Natural killer cell (primary cell): ENCODE data around the gene F2RL3. TPM values are rescaled to one million over a fixed set of nuclear protein-coding genes. Genes with fewer than 3 reads are reported as not detected.

Source experiments
- ATAC-seq, 3 donors: fragments of 150-1000 bp in 2 of 3; fragments of 200-7000 bp in 1 of 3; cut with Tn5 transposase; 1 replicate in 1 of 3; 2 replicates in 2 of 3; pipeline ENCODE4 v1.10.0; 2021; ENCODE audit warnings: mild to moderate bottlenecking in 2 of 3, moderate library complexity in 2 of 3
- DNase-seq, 2 donors: peaks; one replicate each; pipeline versions ENCODE4 v3.0.0 to v3.0.0-alpha.2; 2013 to 2021; ENCODE audit warnings: mixed read lengths in 1 of 2
- H3K27ac ChIP-seq: one replicate; pipeline ENCODE4 v1.5.1; 2013; ENCODE audit warnings: mild to moderate bottlenecking, low read length
- H3K27me3 ChIP-seq: one replicate; pipeline ENCODE4 v1.6.1; 2013; ENCODE audit warnings: low read length; ENCODE audit not compliant: control insufficient read depth, insufficient read depth
- H3K36me3 ChIP-seq: one replicate; pipeline ENCODE4 v1.6.1; 2013; ENCODE audit warnings: low read length; ENCODE audit not compliant: control insufficient read depth, insufficient read depth
- H3K4me1 ChIP-seq: one replicate; pipeline ENCODE4 v1.6.1; 2013; ENCODE audit warnings: low read length; ENCODE audit not compliant: control insufficient read depth, insufficient read depth
- H3K4me3 ChIP-seq: one replicate; pipeline ENCODE4 v1.5.1; 2013; ENCODE audit warnings: low read length
- H3K9me3 ChIP-seq: one replicate; pipeline ENCODE4 v1.6.1; 2013; ENCODE audit warnings: low read length; ENCODE audit not compliant: control insufficient read depth, insufficient read depth
- H3K27ac Mint-ChIP-seq, 2 donors: one replicate each; pipeline ENCODE4 v1.8.0; 2022; ENCODE audit warnings: mild to moderate bottlenecking in 2 of 2, mixed read lengths in 2 of 2, moderate library complexity in 1 of 2
- H3K27me3 Mint-ChIP-seq, 2 donors: one replicate each; pipeline ENCODE4 v1.8.0; 2022; ENCODE audit warnings: low read depth in 2 of 2, mixed read lengths in 2 of 2
- H3K36me3 Mint-ChIP-seq: one replicate; pipeline ENCODE4 v1.8.0; 2022; ENCODE audit warnings: mixed read lengths
- H3K4me1 Mint-ChIP-seq, 2 donors: one replicate each; pipeline ENCODE4 v1.8.0; 2022; ENCODE audit warnings: mixed read lengths in 2 of 2
- H3K4me3 Mint-ChIP-seq: one replicate; pipeline ENCODE4 v1.8.0; 2022; ENCODE audit warnings: mild to moderate bottlenecking, moderate library complexity, mixed read lengths
- H3K9me3 Mint-ChIP-seq, 2 donors: one replicate each; pipeline ENCODE4 v1.8.0; 2022; ENCODE audit warnings: mixed read lengths in 2 of 2
- WGBS: methylation state at CpG from one replicate; pipeline ENCODE4 v1.1.7; 2013; ENCODE audit warnings: missing lambda C conversion rate; ENCODE audit not compliant: insufficient coverage; 5-methylcytosine and 5-hydroxymethylcytosine counted together
- intact Hi-C: fragments of 100-400 bp; cut with micrococcal nuclease; formaldehyde crosslinking; loops from one replicate; pipeline ENCODE4 v1.14.2; 2022
- total RNA-seq, 4 donors: library from RNA; stranded (reverse); fragments of 120-200 nt in 1 of 4; gene quantifications; one replicate each; pipeline versions ENCODE4 v1.2.3 to v1.2.4, GENCODE V29; 2013 to 2022
- TF ChIP-seq, protein P1 (sequence below): fragments of 200-600 bp; IDR thresholded peaks from one replicate; pipeline ENCODE4 v1.8.0; 2022; ENCODE audit warnings: antibody characterized with exemption

Gene F2RL3
- total RNA-seq, 3 donors from 2014 or later (not counting 1 experiment from before 2014, with no cell fraction given): 0.24 to 0.39 (median 0.28) TPM

GRCh38 chr19:16847430-16847829, 41.4 kb upstream of the F2RL3 start:
- no peaks in the 10 kb centered on the region for H3K4me1 Mint-ChIP-seq
- no peaks in the 10 kb centered on the region for H3K9me3 Mint-ChIP-seq
- TF ChIP-seq, protein P1, sequence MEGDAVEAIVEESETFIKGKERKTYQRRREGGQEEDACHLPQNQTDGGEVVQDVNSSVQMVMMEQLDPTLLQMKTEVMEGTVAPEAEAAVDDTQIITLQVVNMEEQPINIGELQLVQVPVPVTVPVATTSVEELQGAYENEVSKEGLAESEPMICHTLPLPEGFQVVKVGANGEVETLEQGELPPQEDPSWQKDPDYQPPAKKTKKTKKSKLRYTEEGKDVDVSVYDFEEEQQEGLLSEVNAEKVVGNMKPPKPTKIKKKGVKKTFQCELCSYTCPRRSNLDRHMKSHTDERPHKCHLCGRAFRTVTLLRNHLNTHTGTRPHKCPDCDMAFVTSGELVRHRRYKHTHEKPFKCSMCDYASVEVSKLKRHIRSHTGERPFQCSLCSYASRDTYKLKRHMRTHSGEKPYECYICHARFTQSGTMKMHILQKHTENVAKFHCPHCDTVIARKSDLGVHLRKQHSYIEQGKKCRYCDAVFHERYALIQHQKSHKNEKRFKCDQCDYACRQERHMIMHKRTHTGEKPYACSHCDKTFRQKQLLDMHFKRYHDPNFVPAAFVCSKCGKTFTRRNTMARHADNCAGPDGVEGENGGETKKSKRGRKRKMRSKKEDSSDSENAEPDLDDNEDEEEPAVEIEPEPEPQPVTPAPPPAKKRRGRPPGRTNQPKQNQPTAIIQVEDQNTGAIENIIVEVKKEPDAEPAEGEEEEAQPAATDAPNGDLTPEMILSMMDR: no peak
- intact Hi-C loops: no loop called here
- H3K27ac Mint-ChIP-seq: no peak overlapping the region
- Histone ChIP-seq H3K27me3 (no peaks in the 10 kb centered on the region), H3K9me3 (no peaks in the 10 kb centered on the region), H3K4me1 (no peaks in the 10 kb centered on the region), H3K4me3 (no peak overlapping the region), H3K27ac (no peak overlapping the region), H3K36me3 (peaks cover 75% of the 10 kb centered on the region)
- DNase-seq: no peak
- ATAC-seq: no peak
- no peaks in the 10 kb centered on the region for H3K36me3 Mint-ChIP-seq
- WGBS: 91% methylated on average over 6 of the region's 6 CpGs
- no peak overlapping the region for H3K4me3 Mint-ChIP-seq
- H3K27me3 Mint-ChIP-seq: no peaks in the 10 kb centered on the region

- H3K27me3 Mint-ChIP-seq: no peaks in the 10 kb centered on the region
- intact Hi-C loops: no loop called here
- H3K27ac ChIP-seq: no peak overlapping the region
- no peaks in the 10 kb centered on the region for H3K9me3 Mint-ChIP-seq
- H3K4me1 Mint-ChIP-seq: no peaks in the 10 kb centered on the region
- no peak overlapping the region for H3K27ac Mint-ChIP-seq
- H3K4me3 ChIP-seq: no peak overlapping the region
- 100% methylated on average over 1 of the region's 1 CpG for WGBS
- no peaks in the 10 kb centered on the region for H3K36me3 Mint-ChIP-seq
- TF ChIP-seq, protein P1: no peak
- no peaks in the 10 kb centered on the region for H3K27me3 ChIP-seq
- H3K36me3 ChIP-seq: peaks cover 74% of the 10 kb centered on the region
- no peak overlapping the region for H3K4me3 Mint-ChIP-seq
- DNase-seq (no peak), ATAC-seq (no peak)
- H3K9me3 ChIP-seq: no peaks in the 10 kb centered on the region
- no peaks in the 10 kb centered on the region for H3K4me1 ChIP-seq
Measured at GRCh38 chr19:16849168-16849567, 39.6 kb upstream of the F2RL3 start.

- DNase-seq (no peak), ATAC-seq (no peak)
- Mint-ChIP-seq H3K9me3 (no peaks in the 10 kb centered on the region), H3K36me3 (no peaks in the 10 kb centered on the region), H3K27ac (no peak overlapping the region), H3K27me3 (no peaks in the 10 kb centered on the region), H3K4me1 (no peaks in the 10 kb centered on the region), H3K4me3 (no peak overlapping the region)
- Histone ChIP-seq H3K27ac (no peak overlapping the region), H3K36me3 (peaks cover 74% of the 10 kb centered on the region), H3K27me3 (no peaks in the 10 kb centered on the region), H3K9me3 (no peaks in the 10 kb centered on the region), H3K4me3 (no peak overlapping the region), H3K4me1 (no peaks in the 10 kb centered on the region)
- TF ChIP-seq, protein P1: no peak
- intact Hi-C loops: no loop called here
- WGBS: 100% methylated on average over 2 of the region's 4 CpGs
Measured at GRCh38 chr19:16850133-16850532, 38.7 kb upstream of the F2RL3 start.

GRCh38 chr19:16851031-16851712, 37.6 kb upstream of the F2RL3 start:
- H3K36me3 Mint-ChIP-seq: no peaks in the 10 kb centered on the region
- no peaks in the 10 kb centered on the region for H3K4me1 Mint-ChIP-seq
- TF ChIP-seq, protein P1: no peak
- peaks cover 69% of the 10 kb centered on the region for H3K36me3 ChIP-seq
- H3K4me1 ChIP-seq: no peaks in the 10 kb centered on the region
- no peaks in the 10 kb centered on the region for H3K9me3 ChIP-seq
- WGBS: 94% methylated on average over 33 of the region's 33 CpGs
- H3K4me3 ChIP-seq: no peak overlapping the region
- no peaks in the 10 kb centered on the region for H3K27me3 Mint-ChIP-seq
- no peaks in the 10 kb centered on the region for H3K9me3 Mint-ChIP-seq
- H3K4me3 Mint-ChIP-seq: no peak overlapping the region
- no peak for DNase-seq
- no peak overlapping the region for H3K27ac ChIP-seq
- no peaks in the 10 kb centered on the region for H3K27me3 ChIP-seq
- intact Hi-C loops: no loop called here
- no peak overlapping the region for H3K27ac Mint-ChIP-seq
- ATAC-seq: no peak
